Right lobe of liver (tissue), 6 donors: ENCODE results near the gene CCDC77. TPM values are rescaled to one million over a fixed set of nuclear protein-coding genes. Genes with fewer than 3 reads are reported as not detected.

Experiments
- ATAC-seq, 4 donors: fragments of 200-7000 bp; cut with Tn5 transposase; one replicate each; pipeline ENCODE4 v1.9.1; 2020; ENCODE audit warnings: mild to moderate bottlenecking in 4 of 4, moderate library complexity in 4 of 4
- DNase-seq, 3 donors: peaks; one replicate each; pipeline ENCODE4 v3.0.0-alpha.2; 2020
- H3K27ac ChIP-seq, 3 donors: fragments of 200-600 bp; one replicate each; pipeline ENCODE4 v1.8.0; 2022
- H3K27me3 ChIP-seq, 2 donors: fragments of 200-600 bp; one replicate each; pipeline ENCODE4 v1.8.0; 2022
- H3K36me3 ChIP-seq, 4 donors: fragments of 200-600 bp; sonication (generic) in 1 of 4; one replicate each; pipeline versions ENCODE4 v1.5.1 to v1.8.0; 2017 to 2022; ENCODE audit warnings: control low read depth in 1 of 4
- H3K4me1 ChIP-seq, 4 donors: fragments of 200-600 bp; sonication (generic) in 1 of 4; one replicate each; pipeline versions ENCODE4 v1.5.1 to v1.8.0; 2017 to 2022; ENCODE audit warnings: control low read depth in 1 of 4
- H3K4me3 ChIP-seq, 3 donors: fragments of 200-600 bp; one replicate each; pipeline ENCODE4 v1.8.0; 2022
- H3K9me3 ChIP-seq, 4 donors: fragments of 200-600 bp; sonication (generic) in 1 of 4; one replicate each; pipeline versions ENCODE4 v1.5.1 to v1.8.0; 2017 to 2022; ENCODE audit warnings: control low read depth in 1 of 4
- CTCF ChIP-seq, 4 donors: fragments of 200-600 bp in 3 of 4; fragments of 450-650 bp in 1 of 4; IDR thresholded peaks; one replicate each; pipeline versions ENCODE4 v1.5.1 to v1.8.0; 2016 to 2022; ENCODE audit warnings: antibody characterized with exemption in 4 of 4, mild to moderate bottlenecking in 2 of 4
- POLR2A ChIP-seq: fragments of 450-650 bp; IDR thresholded peaks from one replicate; pipeline ENCODE4 v1.6.1; 2017; ENCODE audit warnings: antibody characterized with exemption, mild to moderate bottlenecking
- WGBS: methylation state at CpG from one replicate; pipeline ENCODE4 v1.1.6; 2018; ENCODE audit warnings: low coverage, low lambda C conversion rate; ENCODE audit not compliant: insufficient coverage; ENCODE audit errors: missing lambda C conversion rate; 5-methylcytosine and 5-hydroxymethylcytosine counted together
- intact Hi-C, 2 donors: fragments of 100-400 bp; cut with DNase I; formaldehyde crosslinking; loops; one replicate each; pipeline versions ENCODE4 v1.11.2 to v1.14.1; 2022
- total RNA-seq, 6 experiments: library from RNA; depleted of rRNA in 2 of 6; stranded (reverse); fragments of >200 nt in 2 of 6; fragmentation: NEBNext Ultra II Directional in 3 of 6; extraction: Animal tissue kit (Norgen Biotek cat#: 25700) in 3 of 6; gene quantifications; one replicate each; pipeline versions ENCODE4 v1.1.0 to v1.2.4, GENCODE V29; 2016 to 2023
- donor health status: DM: no; HTN: yes; CAD: no.
- donor health status: DM: no; HTN: no; CAD: no.
- donor health status: DM: no; HTN: no; CAD: no.
- donor health status: DM: no; HTN: yes; CAD: no.
- donor health status: DM: no; HTN: yes; CAD: no.

The CCDC77 gene
- total RNA-seq, 6 experiments from 2014 or later, result 1.9 to 3.8 (median 2.1) TPM

DNA sequence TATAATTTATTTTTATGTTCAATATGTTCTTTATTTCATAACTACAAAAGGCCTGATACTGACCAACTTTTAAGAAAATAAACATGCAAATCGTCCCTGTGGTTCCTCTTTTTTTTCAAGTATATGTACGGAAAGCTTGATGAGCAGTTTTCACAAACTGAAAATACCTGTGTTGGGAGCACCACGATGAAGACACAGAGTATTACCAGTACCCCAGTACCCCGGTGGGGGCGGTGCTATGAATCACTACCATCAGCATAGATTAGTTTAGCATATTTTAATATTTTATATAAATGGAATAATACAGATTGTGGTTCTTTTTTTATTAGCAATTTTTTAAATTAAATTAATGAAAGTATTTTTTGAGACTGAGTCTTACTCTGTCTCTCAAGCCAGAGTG lies 65.3 kb downstream of the CCDC77 start:
- ATAC-seq (no peak), DNase-seq (no peak)
- 61% methylated on average over 5 of the region's 5 CpGs for WGBS
- Histone ChIP-seq H3K9me3 (no peaks in the 10 kb centered on the region), H3K27ac (no peak overlapping the region), H3K27me3 (no peaks in the 10 kb centered on the region), H3K4me3 (no peak overlapping the region), H3K4me1 (no peaks in the 10 kb centered on the region), H3K36me3 (no peaks in the 10 kb centered on the region)
- intact Hi-C loops, result no loop called here
- no peak for TF ChIP-seq POLR2A
- TF ChIP-seq CTCF (IDR thresholded peaks at IDR 0.05), result no peak

- ATAC-seq (no peak), DNase-seq (no peak)
- no peaks in the 10 kb centered on the region for H3K36me3 ChIP-seq
- no peaks in the 10 kb centered on the region for H3K27me3 ChIP-seq
- H3K27ac ChIP-seq, result no peak overlapping the region
- TF ChIP-seq CTCF (IDR thresholded peaks at IDR 0.05), result no peak
- TF ChIP-seq POLR2A, result no peak
- no peaks in the 10 kb centered on the region for H3K9me3 ChIP-seq
- H3K4me1 ChIP-seq, result no peaks in the 10 kb centered on the region
- no peak overlapping the region for H3K4me3 ChIP-seq
- 78% methylated on average over 6 of the region's 6 CpGs for WGBS
- intact Hi-C loops, result no loop called here
Observed at GRCh38 chr12:467591-467990, 66.1 kb downstream of the CCDC77 start.

GRCh38 chr12:468671-469389 lies 67.4 kb downstream of the CCDC77 start:
- ATAC-seq (no peak), DNase-seq (no peak)
- Histone ChIP-seq H3K36me3 (no peaks in the 10 kb centered on the region), H3K4me3 (no peak overlapping the region), H3K4me1 (no peaks in the 10 kb centered on the region), H3K9me3 (no peaks in the 10 kb centered on the region), H3K27ac (no peak overlapping the region), H3K27me3 (no peaks in the 10 kb centered on the region)
- WGBS, result 65% methylated on average over 10 of the region's 10 CpGs
- TF ChIP-seq POLR2A (no peak), CTCF (IDR thresholded peaks at IDR 0.05) (no peak)
- intact Hi-C loops, result no loop called here

DNA sequence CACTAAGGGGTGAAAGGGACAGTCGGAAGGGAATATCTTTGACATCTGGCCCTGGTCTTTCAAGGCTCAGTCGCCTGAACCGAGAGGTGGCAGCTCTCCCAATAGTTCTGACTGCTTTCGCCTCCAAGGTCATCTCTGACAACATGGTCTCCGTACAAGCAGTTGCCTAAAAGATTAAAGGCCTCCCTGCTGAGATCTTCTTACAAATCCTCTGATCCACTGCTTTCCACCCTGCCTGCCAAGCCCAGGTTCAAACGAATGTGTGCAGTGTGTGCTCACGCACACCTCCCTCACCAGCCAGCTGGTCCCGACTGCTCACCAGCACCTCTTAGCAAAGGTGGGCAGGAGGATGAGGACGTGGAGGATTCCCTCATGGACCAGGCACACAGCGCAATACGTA lies 68.7 kb downstream of the CCDC77 start:
- intact Hi-C loops, result no loop called here
- no peaks in the 10 kb centered on the region for H3K4me1 ChIP-seq
- DNase-seq (no peak), ATAC-seq (no peak)
- no peaks in the 10 kb centered on the region for H3K9me3 ChIP-seq
- H3K4me3 ChIP-seq, result no peak overlapping the region
- H3K36me3 ChIP-seq, result no peaks in the 10 kb centered on the region
- TF ChIP-seq CTCF (IDR thresholded peaks at IDR 0.05) (no peak), POLR2A (no peak)
- WGBS, result 85% methylated on average over 7 of the region's 11 CpGs
- no peaks in the 10 kb centered on the region for H3K27me3 ChIP-seq
- H3K27ac ChIP-seq, result no peak overlapping the region
